ENCODE results near the gene TMEM198. TPM values are rescaled to one million over a fixed set of nuclear protein-coding genes. Genes with fewer than 3 reads are reported as not detected.

TMEM198 gene
- total RNA-seq, 1 experiment from 2014 or later = 1.9 TPM

- no peak for DNase-seq (ENCODE audit: low spot score)
Observed at GRCh38 chr2:219576505-219577388, 32.9 kb downstream of the TMEM198 start.

DNA sequence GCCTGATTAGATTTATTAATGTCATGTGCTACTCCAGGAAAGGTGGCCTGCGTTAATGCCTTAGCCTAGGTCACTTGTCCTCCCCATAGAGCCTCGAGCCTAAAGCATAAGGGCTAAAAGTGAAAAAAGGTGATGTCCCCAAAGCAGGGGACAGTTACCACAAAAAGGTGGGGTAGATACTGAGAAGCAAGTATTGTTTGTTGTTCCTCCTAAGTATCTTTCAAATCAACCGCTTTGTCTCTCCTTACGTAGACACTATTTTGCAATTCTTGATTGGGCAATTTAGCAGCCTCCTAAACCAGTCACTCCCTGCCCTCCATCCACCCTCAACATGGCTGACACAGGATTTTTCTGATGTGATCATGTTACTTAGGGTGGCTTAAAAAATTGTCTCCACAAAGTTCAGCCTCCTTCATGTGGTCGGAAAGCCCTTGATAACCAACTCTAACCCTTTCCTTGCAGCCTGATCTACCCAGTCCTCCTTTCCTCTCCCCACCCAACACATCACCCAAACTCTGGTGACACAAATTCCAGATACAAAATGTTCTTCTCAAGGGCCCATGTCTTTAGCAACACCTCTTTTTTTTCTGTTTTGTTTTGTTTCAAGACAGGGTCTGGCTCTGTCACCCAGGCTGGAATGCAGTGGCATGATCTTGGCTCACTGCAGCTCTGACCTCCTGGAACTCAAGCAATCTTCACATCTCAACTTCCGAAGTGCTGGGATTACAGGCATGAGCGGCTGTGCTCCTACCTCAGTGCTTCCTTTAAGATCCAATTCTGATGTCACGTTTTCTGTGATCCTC is 35.2 kb downstream of the TMEM198 start:
- DNase-seq (ENCODE audit: low spot score) = no peak

DNA sequence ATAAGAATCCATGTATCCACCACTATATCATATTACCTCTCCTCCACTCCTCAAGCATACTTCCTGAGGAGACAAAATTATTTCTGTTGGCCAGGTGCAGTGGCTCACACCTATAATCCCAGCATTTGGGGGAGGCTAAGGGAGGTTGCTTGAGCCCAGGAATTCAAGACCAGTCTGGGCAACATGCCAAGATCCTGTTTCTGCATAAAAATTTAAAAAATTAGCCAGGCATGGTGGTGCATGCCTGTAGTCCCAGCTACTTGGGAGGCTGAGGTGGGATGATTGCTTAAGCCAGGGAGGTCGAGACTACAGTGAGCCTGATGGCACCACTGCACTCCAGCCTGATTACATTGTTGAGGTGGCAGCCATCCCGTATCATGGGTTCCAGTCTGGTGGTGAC is 37.5 kb downstream of the TMEM198 start:
- no peak for DNase-seq (ENCODE audit: low spot score)

DNA sequence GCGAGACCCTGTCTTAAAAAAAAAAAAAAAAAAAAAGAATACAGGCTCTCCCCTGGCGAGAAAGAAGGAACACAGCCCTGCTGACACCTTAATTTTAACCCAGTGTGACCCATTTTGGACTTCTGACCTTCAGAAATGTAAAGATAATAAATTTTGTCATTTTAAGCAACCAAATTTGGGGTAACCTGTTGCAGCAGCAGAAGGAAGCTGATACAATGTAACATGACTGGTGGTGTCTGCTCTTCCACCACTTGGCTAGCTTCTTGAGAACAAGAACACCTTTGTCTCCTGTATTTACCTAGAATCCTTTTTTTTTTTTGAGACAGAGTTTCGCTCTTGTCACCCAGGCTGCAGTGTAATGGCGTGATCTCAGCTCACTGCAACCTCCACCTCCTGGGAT is 47.3 kb downstream of the TMEM198 start:
- DNase-seq (ENCODE audit: low spot score) = no peak

GRCh38 chr2:219592736-219593135 is 48.9 kb downstream of the TMEM198 start:
- DNase-seq (ENCODE audit: low spot score) = no peak

GRCh38 chr2:219593154-219593553 is 49.3 kb downstream of the TMEM198 start:
- DNase-seq (ENCODE audit: low spot score) = no peak

DNA sequence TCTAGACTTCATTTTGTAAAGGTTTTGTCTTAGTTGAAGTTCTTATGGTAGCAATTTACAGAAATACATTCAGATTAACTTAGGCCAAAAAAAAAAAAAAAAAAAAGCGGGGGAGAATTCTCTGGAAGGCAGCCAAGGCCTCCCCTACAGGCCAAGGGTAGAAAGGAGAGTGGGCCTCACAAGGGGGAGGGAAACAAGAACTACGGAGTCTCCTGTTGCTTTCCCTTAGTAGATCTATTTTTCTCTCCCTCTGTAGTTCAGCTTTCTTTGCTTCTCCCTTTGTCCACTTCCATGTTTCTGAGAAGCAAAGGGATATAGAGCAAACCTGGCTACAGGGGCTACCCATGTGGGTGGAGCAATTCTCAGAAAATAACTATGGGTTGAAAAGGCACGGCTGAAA is 51.4 kb downstream of the TMEM198 start:
- no peak for DNase-seq (ENCODE audit: low spot score)

DNA sequence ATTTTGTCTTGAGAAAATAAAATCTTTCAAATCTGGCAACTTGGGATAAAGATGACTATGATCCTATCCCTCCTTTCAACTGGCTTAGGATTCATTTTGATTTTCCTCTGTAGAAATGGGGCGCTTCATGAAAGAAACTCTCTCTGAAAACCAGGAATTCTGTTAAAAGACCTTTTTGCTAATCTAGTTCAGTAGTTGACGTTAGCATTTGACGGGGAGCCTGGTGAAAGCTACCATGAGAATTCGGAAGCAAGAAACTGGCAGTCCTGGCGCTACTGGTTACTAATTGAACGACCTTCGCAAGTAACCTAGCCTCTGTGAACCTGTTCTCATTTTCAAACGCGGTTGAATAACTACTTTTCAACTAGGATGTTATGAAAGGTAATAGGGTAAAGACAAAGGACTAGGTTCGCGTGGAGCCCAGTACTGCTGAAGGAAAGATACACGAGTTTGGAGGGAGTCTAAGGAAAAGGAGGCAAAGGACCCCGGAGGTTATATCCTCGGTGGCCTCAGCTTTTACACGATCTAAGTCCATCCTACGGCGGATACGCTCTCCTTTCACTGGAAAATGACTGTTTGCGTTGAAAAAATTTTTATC is 53.2 kb downstream of the TMEM198 start:
- no peak for DNase-seq (ENCODE audit: low spot score)

GRCh38 chr2:219597552-219598307 is 53.9 kb downstream of the TMEM198 start, which contains the start of gene STK11IP:
Gene STK11IP (plus strand): TSS chr2:219597857. CDS start chr2:219598120, 263 bp downstream.
- DNase-seq (ENCODE audit: low spot score) = peak; percentile 95

GRCh38 chr2:219598308-219599078 is 54.7 kb downstream of the TMEM198 start:
- no peak for DNase-seq (ENCODE audit: low spot score)

Other genes with a start within 250 kb of the TMEM198 start
- gene PTPRN, start 234.6 kb upstream of the TMEM198 start, total RNA-seq (2014; rRNA removed; shearing (Covaris generic)) = 6.8 and 10.0 TPM in 2 replicates
- not detected in 2 replicates for gene RESP18, start 211.3 kb upstream of the TMEM198 start, total RNA-seq (2014; rRNA removed; shearing (Covaris generic))
- 79.9 and 87.7 TPM in 2 replicates for gene DNPEP, start 156.1 kb upstream of the TMEM198 start, total RNA-seq (2014; rRNA removed; shearing (Covaris generic))
- gene DES, start 125.7 kb upstream of the TMEM198 start, total RNA-seq (2014; rRNA removed; shearing (Covaris generic)) = 0.68 and 1.2 TPM in 2 replicates
- 2.5 and 3.7 TPM in 2 replicates for gene SPEG, start 109.2 kb upstream of the TMEM198 start, total RNA-seq (2014; rRNA removed; shearing (Covaris generic))
- gene GMPPA, start 45.1 kb upstream of the TMEM198 start, total RNA-seq (2014; rRNA removed; shearing (Covaris generic)) = 74.0 TPM in 2 replicates
- gene ASIC4, start 29.5 kb upstream of the TMEM198 start, total RNA-seq (2014; rRNA removed; shearing (Covaris generic)) = not detected in 2 replicates
- 53.9 and 85.6 TPM in 2 replicates for gene CHPF, start 219 bp upstream of the TMEM198 start, total RNA-seq (2014; rRNA removed; shearing (Covaris generic))
- gene OBSL1, start 27.5 kb downstream of the TMEM198 start, total RNA-seq (2014; rRNA removed; shearing (Covaris generic)) = 51.9 and 67.4 TPM in 2 replicates
- gene INHA, start 28.3 kb downstream of the TMEM198 start, total RNA-seq (2014; rRNA removed; shearing (Covaris generic)) = 0.35 TPM in 1 of 2 replicates, not detected in the other
- 5.4 and 8.7 TPM in 2 replicates for gene STK11IP, start 53.8 kb downstream of the TMEM198 start, total RNA-seq (2014; rRNA removed; shearing (Covaris generic))
- 2.3 and 2.9 TPM in 2 replicates for gene SLC4A3, start 83.6 kb downstream of the TMEM198 start, total RNA-seq (2014; rRNA removed; shearing (Covaris generic))

Measured in H4 (cell line).